LHCN-M2 (cell line): ENCODE results near the gene POMGNT1. TPM values are rescaled to one million over a fixed set of nuclear protein-coding genes. Genes with fewer than 3 reads are reported as not detected.

Experiments
- DNase-seq: peaks from one replicate; pipeline ENCODE4 v3.0.0-alpha.2; 2012; ENCODE audit warnings: low read depth
- total RNA-seq: library from RNA; depleted of rRNA; stranded (reverse); fragments of >200 nt; gene quantifications from 2 replicates; pipeline ENCODE4 v1.2.3, GENCODE V29; 2014; rRNA removed

Gene POMGNT1
- total RNA-seq, 1 experiment from 2014 or later = 136 TPM

- DNase-seq = no peak
Observed at GRCh38 chr1:46158312-46159281, 39.6 kb downstream of the POMGNT1 start.

- DNase-seq = no peak
Observed at GRCh38 chr1:46157916-46158311, 40.3 kb downstream of the POMGNT1 start.

GRCh38 chr1:46153732-46154131, 44.5 kb downstream of the POMGNT1 start:
- DNase-seq = peak; percentile 46

GRCh38 chr1:46153228-46153627, 45.0 kb downstream of the POMGNT1 start:
- no peak for DNase-seq

DNA sequence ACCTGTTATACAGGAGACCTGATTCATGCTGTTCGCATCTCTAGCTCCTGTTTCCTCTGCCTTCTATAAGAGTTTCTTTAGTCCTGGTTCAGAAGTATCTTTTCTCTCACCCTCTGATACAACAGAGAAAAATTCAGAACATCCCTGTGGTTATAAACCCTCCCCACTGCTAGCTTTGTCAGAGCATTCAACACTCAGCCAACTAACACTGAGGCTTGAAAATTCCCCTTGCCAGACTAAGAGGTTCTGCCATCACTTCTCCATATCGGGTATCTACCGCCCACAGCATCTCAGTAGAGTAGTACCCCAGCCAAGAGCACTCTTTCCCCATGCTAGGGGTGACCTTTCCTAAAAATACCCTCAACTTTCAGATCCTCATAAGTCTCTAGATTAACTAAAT, 46.2 kb downstream of the POMGNT1 start:
- peak; percentile 76 for DNase-seq

DNA sequence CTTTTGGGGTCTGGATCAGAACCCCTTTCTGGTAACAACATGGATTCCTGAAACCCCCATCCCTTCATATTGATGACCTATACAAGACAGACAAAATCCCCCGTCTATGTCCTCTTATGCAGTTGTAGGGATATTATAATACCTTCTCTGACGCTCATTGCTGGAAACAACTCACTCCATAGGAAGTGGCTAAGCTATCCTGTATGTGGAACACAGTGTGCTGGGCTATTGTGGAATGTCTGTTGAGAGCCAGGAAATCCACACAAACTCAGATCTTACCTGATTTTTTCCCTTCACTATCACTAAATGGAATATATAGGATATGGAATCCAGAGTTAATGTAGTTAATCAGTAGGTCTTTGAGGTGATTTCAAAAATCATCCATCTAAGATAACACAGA, 48.1 kb downstream of the POMGNT1 start:
- no peak for DNase-seq

DNA sequence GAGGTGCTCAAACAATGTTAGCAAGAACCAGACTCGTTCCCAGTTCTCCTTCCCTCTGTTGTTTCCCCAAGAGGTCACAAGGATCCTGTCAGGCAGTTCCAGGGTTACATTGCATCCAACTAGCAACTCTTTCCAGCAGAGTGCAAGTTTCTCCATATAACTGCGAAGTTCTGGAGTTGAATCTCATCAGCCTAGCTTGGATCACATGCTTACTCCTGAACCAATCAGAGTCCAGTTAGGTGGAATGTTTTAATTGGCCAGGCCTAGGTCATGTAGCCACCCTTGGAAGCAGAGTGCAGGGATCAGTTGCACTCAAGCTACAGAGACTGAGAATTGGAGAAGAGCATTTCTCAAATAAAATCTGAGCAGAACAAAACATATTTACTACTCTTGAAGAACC, 49.9 kb downstream of the POMGNT1 start:
- DNase-seq = no peak

Other genes starting within 250 kb of the POMGNT1 start
- gene PIK3R3, start 65.8 kb downstream of the POMGNT1 start, total RNA-seq = 13.4 and 19.2 TPM in 2 replicates
- 2.6 and 2.7 TPM in 2 replicates for gene TSPAN1, start 23.3 kb downstream of the POMGNT1 start, total RNA-seq
- not detected in 2 replicates for gene P3R3URF, start 21.9 kb downstream of the POMGNT1 start, total RNA-seq
- gene LURAP1, start 4.9 kb upstream of the POMGNT1 start, total RNA-seq = 1.3 and 2.4 TPM in 2 replicates
- gene RAD54L, start 49.3 kb upstream of the POMGNT1 start, total RNA-seq = 14.7 and 16.6 TPM in 2 replicates
- 106 and 107 TPM in 2 replicates for gene LRRC41, start 105.2 kb upstream of the POMGNT1 start, total RNA-seq
- 428 and 432 TPM in 2 replicates for gene UQCRH, start 105.3 kb upstream of the POMGNT1 start, total RNA-seq
- 13.0 and 14.3 TPM in 2 replicates for gene NSUN4, start 142.4 kb upstream of the POMGNT1 start, total RNA-seq
- not detected in 2 replicates for gene FAAH, start 195.9 kb upstream of the POMGNT1 start, total RNA-seq